Stomach (tissue), 4 donors: ENCODE results near the gene CD247.

Experiments used
- CTCF ChIP-seq, 7 experiments: fragments of 450-650 bp in 4 of 7; fragments of 200-600 bp in 3 of 7; sonication (generic) in 3 of 7; IDR thresholded peaks; one replicate each; pipeline ENCODE4 v1.5.1; 2016 to 2019; ENCODE audit warnings: antibody characterized with exemption in 7 of 7, control low read depth in 2 of 7, mild to moderate bottlenecking in 1 of 7
- POLR2A ChIP-seq, 4 donors: fragments of 450-650 bp; IDR thresholded peaks; one replicate each; pipeline ENCODE4 v1.6.1; 2016; ENCODE audit warnings: antibody characterized with exemption in 4 of 4, control low read depth in 2 of 4, mild to moderate bottlenecking in 1 of 4, moderate library complexity in 1 of 4

GRCh38 chr1:167479331-167479979 lies 38.9 kb downstream of the CD247 start:
- TF ChIP-seq POLR2A (IDR thresholded peaks at IDR 0.05) (no peak), CTCF (IDR thresholded peaks at IDR 0.05) (no peak)
